SK-N-SH (cell line): ENCODE measurements around the gene ENTPD1. TPM values are rescaled to one million over a fixed set of nuclear protein-coding genes. Genes with fewer than 3 reads are reported as not detected.

Source experiments
- CTCF ChIA-PET: fragments of 300-600, 350-600 bp; formaldehyde crosslinking; extraction: SDS; loops from one replicate; lab custom pipeline; 2021; lab: Yijun Ruan, JAX
- POLR2A ChIA-PET: fragments of 350-600 bp; sonication (Branson Sonifier 250); formaldehyde crosslinking; extraction: SDS; loops from one replicate; lab custom pipeline; 2020; ENCODE audit warnings: antibody characterized with exemption, inconsistent platforms; lab: Yijun Ruan, JAX
- DNase-seq: peaks from one replicate; pipeline ENCODE4 v3.0.0; 2012
- H2AFZ ChIP-seq: fragments of 200-600 bp; sonication (generic); 2 replicates; pipeline ENCODE4 v1.8.1; 2016; ENCODE audit warnings: antibody characterized with exemption, mild to moderate bottlenecking, low read depth
- H3F3A ChIP-seq: fragments of 200-600 bp; sonication (generic); replicated peaks from 2 replicates; pipeline ENCODE3; 2016; ENCODE audit warnings: antibody characterized with exemption, mild to moderate bottlenecking; ENCODE audit not compliant: insufficient read depth
- H3K27ac ChIP-seq, 2 experiments: fragments of 200-500 bp in 1 of 2; fragments of 200-600 bp in 1 of 2; sonication (Bioruptor generic) in 1 of 2; sonication (generic), shearing (Covaris generic) in 1 of 2; 2 replicates each; pipeline versions ENCODE4 v1.5.1 to v1.6.1; 2014 to 2016; ENCODE audit warnings: low read depth in 2 of 2, inconsistent platforms in 1 of 2, low read length in 1 of 2, mild to moderate bottlenecking in 1 of 2, mixed read lengths in 1 of 2
- H3K27me3 ChIP-seq: fragments of 200-600 bp; sonication (generic), shearing (Covaris generic); 2 replicates; pipeline ENCODE4 v1.6.1; 2016; ENCODE audit warnings: mixed run types; ENCODE audit not compliant: insufficient read depth
- H3K36me3 ChIP-seq, 2 experiments: fragments of 200-500 bp in 1 of 2; fragments of 200-600 bp in 1 of 2; sonication (Bioruptor generic) in 1 of 2; sonication (generic) in 1 of 2; replicated peaks in 1 of 2; 2 replicates each; pipeline versions ENCODE3 to v1.5.1; 2014 to 2016; ENCODE audit warnings: low read length in 1 of 2, mild to moderate bottlenecking in 1 of 2; ENCODE audit not compliant: insufficient read depth in 2 of 2, control insufficient read depth in 1 of 2
- H3K4me1 ChIP-seq, 2 experiments: fragments of 200-500 bp in 1 of 2; fragments of 200-600 bp in 1 of 2; sonication (Bioruptor generic) in 1 of 2; sonication (generic), shearing (Covaris generic) in 1 of 2; 2 replicates each; pipeline versions ENCODE4 v1.5.1 to v1.6.1; 2014 to 2016; ENCODE audit warnings: low read depth in 1 of 2, low read length in 1 of 2, mixed run types in 1 of 2; ENCODE audit not compliant: insufficient read depth in 2 of 2, control insufficient read depth in 1 of 2
- H3K4me2 ChIP-seq: fragments of 200-600 bp; sonication (generic), shearing (Covaris generic); 2 replicates; pipeline ENCODE4 v1.6.1; 2017; ENCODE audit warnings: mixed run types
- H3K4me3 ChIP-seq, 2 experiments: fragments of 200-500 bp in 1 of 2; fragments of 200-600 bp in 1 of 2; sonication (Bioruptor generic) in 1 of 2; sonication (generic), shearing (Covaris generic) in 1 of 2; 2 replicates each; pipeline versions ENCODE4 v1.5.1 to v1.8.1; 2014 to 2016; ENCODE audit warnings: low read depth in 2 of 2, inconsistent platforms in 1 of 2, low read length in 1 of 2, mild to moderate bottlenecking in 1 of 2, mixed read lengths in 1 of 2, moderate library complexity in 1 of 2
- H3K79me2 ChIP-seq: fragments of 200-600 bp; sonication (generic); 2 replicates; pipeline ENCODE4 v1.8.1; 2017; ENCODE audit warnings: mild to moderate bottlenecking; ENCODE audit not compliant: insufficient read depth
- H3K9ac ChIP-seq: fragments of 200-600 bp; sonication (generic); 2 replicates; pipeline ENCODE4 v1.6.1; 2017; ENCODE audit warnings: mixed run types
- H3K9me2 ChIP-seq: fragments of 200-600 bp; sonication (generic); 2 replicates; pipeline ENCODE4 v1.6.1; 2017; ENCODE audit warnings: mixed run types
- H3K9me3 ChIP-seq: fragments of 200-600 bp; sonication (generic); 2 replicates; pipeline ENCODE4 v1.6.1; 2017; ENCODE audit warnings: mixed run types, mild to moderate bottlenecking, moderate library complexity
- H4K20me1 ChIP-seq: fragments of 200-600 bp; sonication (generic); 2 replicates; pipeline ENCODE4 v1.6.1; 2017; ENCODE audit warnings: mild to moderate bottlenecking, mixed run types; ENCODE audit not compliant: insufficient read depth
- EP300 ChIP-seq, 2 experiments: IDR thresholded peaks; 2 replicates each; pipeline versions ENCODE4 v1.4.0 to v1.6.1; 2012; ENCODE audit warnings: borderline replicate concordance in 1 of 2, low read depth in 1 of 2, low read length in 1 of 2
- EZH2phosphoT487 ChIP-seq: fragments of 200-600 bp; sonication (generic); IDR thresholded peaks from 2 replicates; pipeline ENCODE4 v1.6.1; 2017; ENCODE audit warnings: low read depth, mixed run types, mild to moderate bottlenecking, antibody characterized with exemption, moderate library complexity, borderline replicate concordance
- FOSL2 ChIP-seq: IDR thresholded peaks from 2 replicates; pipeline ENCODE4 v1.4.0; 2012; ENCODE audit warnings: low read depth, mild to moderate bottlenecking, moderate library complexity, borderline replicate concordance
- FOXJ3 ChIP-seq: sonication (generic); formaldehyde crosslinking; IDR thresholded peaks from 2 replicates; pipeline ENCODE4 v1.5.1; 2020; ENCODE audit warnings: mild to moderate bottlenecking, missing genetic modification reagents
- FOXM1 ChIP-seq: IDR thresholded peaks from 2 replicates; pipeline ENCODE4 v1.4.0; 2012; ENCODE audit warnings: low read depth, mild to moderate bottlenecking
- GABPA ChIP-seq: IDR thresholded peaks from 2 replicates; pipeline ENCODE4 v1.4.0; 2012; ENCODE audit warnings: low read depth, mild to moderate bottlenecking
- GATA2 ChIP-seq: sonication (generic); formaldehyde crosslinking; IDR thresholded peaks from 2 replicates; pipeline ENCODE4 v1.5.0; 2020; ENCODE audit warnings: mild to moderate bottlenecking, missing genetic modification reagents
- IRF3 ChIP-seq: fragments of 150-350 bp; IDR thresholded peaks from 2 replicates; pipeline ENCODE4 v1.6.1; 2016; ENCODE audit warnings: mild to moderate bottlenecking, low read depth, low read length
- MAX ChIP-seq: IDR thresholded peaks from 2 replicates; pipeline ENCODE4 v1.4.0; 2012; ENCODE audit warnings: low read depth
- MEF2A ChIP-seq: IDR thresholded peaks from 2 replicates; pipeline ENCODE4 v1.4.0; 2012; ENCODE audit warnings: low read depth, borderline replicate concordance
- MXI1 ChIP-seq: IDR thresholded peaks from 2 replicates; pipeline ENCODE4 v1.6.1; 2012; ENCODE audit warnings: mild to moderate bottlenecking, low read depth, low read length, improper control_type of control experiment
- POLR2AphosphoS5 ChIP-seq: IDR thresholded peaks from 2 replicates; pipeline ENCODE4 v1.6.1; 2012; ENCODE audit warnings: low read depth, low read length
- RAD21 ChIP-seq: IDR thresholded peaks from 2 replicates; pipeline ENCODE4 v1.6.1; 2012; ENCODE audit warnings: mild to moderate bottlenecking, low read length
- RCOR1 ChIP-seq: fragments of 150-350 bp; IDR thresholded peaks from 2 replicates; pipeline ENCODE4 v1.6.1; 2017; ENCODE audit warnings: antibody characterized with exemption, low read length
- RFX5 ChIP-seq: IDR thresholded peaks from 2 replicates; pipeline ENCODE4 v1.6.1; 2012; ENCODE audit warnings: mild to moderate bottlenecking, improper control_type of control experiment, low read length
- TAF1 ChIP-seq: IDR thresholded peaks from 2 replicates; pipeline ENCODE4 v1.6.1; 2012; ENCODE audit warnings: low read depth, mild to moderate bottlenecking, low read length, moderate library complexity, borderline replicate concordance
- TEAD4 ChIP-seq: IDR thresholded peaks from 2 replicates; pipeline ENCODE4 v1.4.0; 2012; ENCODE audit warnings: mild to moderate bottlenecking, borderline replicate concordance; ENCODE audit not compliant: insufficient read depth
- YY1 ChIP-seq: IDR thresholded peaks from 2 replicates; pipeline ENCODE4 v1.4.0; 2012; ENCODE audit warnings: low read depth, mild to moderate bottlenecking
- WGBS: methylation state at CpG from one replicate; pipeline ENCODE4 v1.1.6; 2017; ENCODE audit warnings: low lambda C conversion rate; 5-methylcytosine and 5-hydroxymethylcytosine counted together
- polyA plus RNA-seq, 3 experiments: library from polyadenylated mRNA; depleted of rRNA; stranded (reverse); fragments of >200 nt; gene quantifications; 2 replicates each; pipeline ENCODE4 v1.2.3, GENCODE V29; 2012
- TF ChIP-seq, protein P1 (sequence below): fragments of 150-350 bp; IDR thresholded peaks from 2 replicates; pipeline ENCODE4 v1.6.1; 2017; ENCODE audit warnings: antibody characterized with exemption, low read length, low read depth, borderline replicate concordance
- TF ChIP-seq, protein P2 (sequence below): IDR thresholded peaks from 2 replicates; pipeline ENCODE4; 2012
- TF ChIP-seq, protein P3 (sequence below): IDR thresholded peaks from 2 replicates; pipeline ENCODE4 v1.4.0; 2012; ENCODE audit warnings: low read depth, borderline replicate concordance

ENTPD1 gene
- polyA plus RNA-seq, 1 of the 3 experiments (the other 2 are of a cell fraction) = 0.02 TPM

DNA sequence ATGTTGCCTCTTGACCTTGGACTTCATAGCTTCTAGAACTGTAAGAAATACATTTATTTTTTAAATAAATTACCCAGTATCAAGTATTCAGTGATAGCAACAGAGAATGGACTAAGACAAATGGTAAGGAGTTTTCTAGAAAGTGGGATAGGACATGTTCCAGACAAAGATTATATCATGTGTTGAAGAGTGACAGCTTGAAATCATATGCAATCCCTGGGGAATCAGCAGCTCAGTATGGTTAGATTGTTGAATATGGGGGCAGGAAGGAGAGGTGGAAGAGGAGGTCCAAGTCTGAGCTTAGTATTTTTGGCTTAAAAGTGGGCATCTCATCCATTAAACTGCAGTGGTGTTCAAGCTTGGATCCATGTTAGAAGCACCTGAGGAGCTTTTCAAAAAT, 74.1 kb downstream of the ENTPD1 start:
- DNase-seq = no peak
- Histone ChIP-seq H3K27ac (no peak overlapping the region), H3K4me3 (no peak overlapping the region), H4K20me1 (no peaks in the 10 kb centered on the region), H2AFZ (no peak overlapping the region), H3K9ac (no peak overlapping the region), H3K36me3 (no peaks in the 10 kb centered on the region), H3K9me3 (no peaks in the 10 kb centered on the region), H3K4me1 (no peaks in the 10 kb centered on the region)
- CTCF ChIA-PET = interaction anchor here (1.0 to 1.5 kb wide), 3 partner anchors 11 to 34 kb away, joined by 3 to 9 read pairs (median 3); no protein-coding TSS in a partner anchor
- TF ChIP-seq MEF2A (no peak), RCOR1 (no peak), GABPA (no peak), FOSL2 (no peak), POLR2AphosphoS5 (no peak), FOXM1 (no peak), MAX (no peak), MXI1 (no peak)
- TF ChIP-seq, protein P1, sequence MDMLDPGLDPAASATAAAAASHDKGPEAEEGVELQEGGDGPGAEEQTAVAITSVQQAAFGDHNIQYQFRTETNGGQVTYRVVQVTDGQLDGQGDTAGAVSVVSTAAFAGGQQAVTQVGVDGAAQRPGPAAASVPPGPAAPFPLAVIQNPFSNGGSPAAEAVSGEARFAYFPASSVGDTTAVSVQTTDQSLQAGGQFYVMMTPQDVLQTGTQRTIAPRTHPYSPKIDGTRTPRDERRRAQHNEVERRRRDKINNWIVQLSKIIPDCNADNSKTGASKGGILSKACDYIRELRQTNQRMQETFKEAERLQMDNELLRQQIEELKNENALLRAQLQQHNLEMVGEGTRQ = no peak
- TF ChIP-seq, protein P2, sequence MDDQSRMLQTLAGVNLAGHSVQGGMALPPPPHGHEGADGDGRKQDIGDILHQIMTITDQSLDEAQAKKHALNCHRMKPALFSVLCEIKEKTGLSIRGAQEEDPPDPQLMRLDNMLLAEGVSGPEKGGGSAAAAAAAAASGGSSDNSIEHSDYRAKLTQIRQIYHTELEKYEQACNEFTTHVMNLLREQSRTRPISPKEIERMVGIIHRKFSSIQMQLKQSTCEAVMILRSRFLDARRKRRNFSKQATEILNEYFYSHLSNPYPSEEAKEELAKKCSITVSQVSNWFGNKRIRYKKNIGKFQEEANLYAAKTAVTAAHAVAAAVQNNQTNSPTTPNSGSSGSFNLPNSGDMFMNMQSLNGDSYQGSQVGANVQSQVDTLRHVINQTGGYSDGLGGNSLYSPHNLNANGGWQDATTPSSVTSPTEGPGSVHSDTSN = no peak
- TF ChIP-seq, all 33 proteins: peak for 0
- Histone ChIP-seq H3K4me2 (no peak overlapping the region), H3K9me2 (no peaks in the 10 kb centered on the region), H3F3A (no peaks in the 10 kb centered on the region), H3K27me3 (no peaks in the 10 kb centered on the region), H3K79me2 (no peaks in the 10 kb centered on the region)
- POLR2A ChIA-PET = no interaction called here

DNA sequence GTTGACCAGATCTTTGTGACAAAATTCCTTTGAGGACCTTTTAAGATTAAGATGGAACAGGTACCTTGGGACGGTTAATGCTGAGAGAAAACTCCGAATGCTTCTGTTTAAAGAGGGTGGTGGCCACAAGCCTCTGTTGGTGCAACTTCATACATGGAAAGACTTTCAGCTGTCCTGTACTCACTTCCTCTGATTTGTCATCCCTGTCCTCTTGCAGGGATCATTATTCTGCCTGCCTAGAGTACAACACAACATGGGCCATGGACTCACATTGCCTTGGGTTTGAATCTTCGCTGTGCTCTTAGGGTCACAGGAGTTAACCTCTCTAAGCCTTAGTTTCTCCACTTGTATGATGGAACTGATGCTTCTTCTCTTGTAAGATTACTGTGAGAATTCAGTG, 75.1 kb downstream of the ENTPD1 start:
- Histone ChIP-seq H2AFZ (no peak overlapping the region), H3K9me3 (no peaks in the 10 kb centered on the region), H3F3A (no peaks in the 10 kb centered on the region), H3K79me2 (no peaks in the 10 kb centered on the region), H3K27me3 (no peaks in the 10 kb centered on the region), H3K4me1 (no peaks in the 10 kb centered on the region), H4K20me1 (no peaks in the 10 kb centered on the region), H3K4me3 (no peak overlapping the region), H3K27ac (no peak overlapping the region), H3K36me3 (no peaks in the 10 kb centered on the region), H3K9ac (no peak overlapping the region), H3K4me2 (no peak overlapping the region), H3K9me2 (no peaks in the 10 kb centered on the region)
- DNase-seq = no peak
- CTCF ChIA-PET = interaction anchor here (0.7 to 2.2 kb wide), 2 partner anchors 9 to 11 kb away, joined by 3 to 6 read pairs; no protein-coding TSS in a partner anchor
- 73% methylated on average over 3 of the region's 3 CpGs for WGBS
- POLR2A ChIA-PET = no interaction called here
- no peak for TF ChIP-seq FOXJ3 (CRISPR knock-in tag)
- no peak for TF ChIP-seq RCOR1
- no peak for TF ChIP-seq TAF1
- TF ChIP-seq GABPA = no peak
- TF ChIP-seq TEAD4 = no peak
- TF ChIP-seq MXI1 = no peak
- TF ChIP-seq, protein P3, sequence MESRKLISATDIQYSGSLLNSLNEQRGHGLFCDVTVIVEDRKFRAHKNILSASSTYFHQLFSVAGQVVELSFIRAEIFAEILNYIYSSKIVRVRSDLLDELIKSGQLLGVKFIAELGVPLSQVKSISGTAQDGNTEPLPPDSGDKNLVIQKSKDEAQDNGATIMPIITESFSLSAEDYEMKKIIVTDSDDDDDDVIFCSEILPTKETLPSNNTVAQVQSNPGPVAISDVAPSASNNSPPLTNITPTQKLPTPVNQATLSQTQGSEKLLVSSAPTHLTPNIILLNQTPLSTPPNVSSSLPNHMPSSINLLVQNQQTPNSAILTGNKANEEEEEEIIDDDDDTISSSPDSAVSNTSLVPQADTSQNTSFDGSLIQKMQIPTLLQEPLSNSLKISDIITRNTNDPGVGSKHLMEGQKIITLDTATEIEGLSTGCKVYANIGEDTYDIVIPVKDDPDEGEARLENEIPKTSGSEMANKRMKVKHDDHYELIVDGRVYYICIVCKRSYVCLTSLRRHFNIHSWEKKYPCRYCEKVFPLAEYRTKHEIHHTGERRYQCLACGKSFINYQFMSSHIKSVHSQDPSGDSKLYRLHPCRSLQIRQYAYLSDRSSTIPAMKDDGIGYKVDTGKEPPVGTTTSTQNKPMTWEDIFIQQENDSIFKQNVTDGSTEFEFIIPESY = no peak
- TF ChIP-seq GATA2 = no peak
- TF ChIP-seq EP300 (IDR thresholded peaks at IDR 0.05; ENCODE audit: borderline replicate concordance in 1 of 2, low read depth in 1 of 2, low read length in 1 of 2) = no peak
- TF ChIP-seq, protein P1 = no peak
- no peak for TF ChIP-seq YY1
- no peak for TF ChIP-seq EZH2phosphoT487
- TF ChIP-seq RAD21 = no peak
- TF ChIP-seq RFX5 = no peak
- TF ChIP-seq POLR2AphosphoS5 = no peak
- TF ChIP-seq IRF3 = no peak
